IPS-20b (cell line): ENCODE results near the gene CSF3.

Source experiments
- H3K27ac ChIP-seq: one replicate; pipeline ENCODE4 v1.5.1; 2013; ENCODE audit warnings: low read length
- H3K27me3 ChIP-seq: 2 replicates; pipeline ENCODE4 v1.6.1; 2013; ENCODE audit warnings: mild to moderate bottlenecking, low read length, inconsistent platforms; ENCODE audit not compliant: insufficient read depth
- H3K36me3 ChIP-seq: 2 replicates; pipeline ENCODE4 v1.6.1; 2013; ENCODE audit warnings: low read depth, mild to moderate bottlenecking, inconsistent platforms, low read length, moderate library complexity; ENCODE audit not compliant: insufficient read depth
- H3K4me1 ChIP-seq: 2 replicates; pipeline ENCODE4 v1.6.1; 2013; ENCODE audit warnings: mild to moderate bottlenecking, control low read depth, inconsistent platforms, low read length, moderate library complexity; ENCODE audit not compliant: insufficient read depth
- H3K4me3 ChIP-seq: 2 replicates; pipeline ENCODE4 v1.5.1; 2013; ENCODE audit warnings: mild to moderate bottlenecking, low read length, inconsistent platforms
- H3K9ac ChIP-seq: 2 replicates; pipeline ENCODE4 v1.6.1; 2013; ENCODE audit warnings: low read depth, mild to moderate bottlenecking, inconsistent platforms, low read length, moderate library complexity
- H3K9me3 ChIP-seq: 2 replicates; pipeline ENCODE4 v1.6.1; 2013; ENCODE audit warnings: mild to moderate bottlenecking, low read depth, low read length, inconsistent platforms; ENCODE audit not compliant: insufficient read depth

The CSF3 gene

DNA sequence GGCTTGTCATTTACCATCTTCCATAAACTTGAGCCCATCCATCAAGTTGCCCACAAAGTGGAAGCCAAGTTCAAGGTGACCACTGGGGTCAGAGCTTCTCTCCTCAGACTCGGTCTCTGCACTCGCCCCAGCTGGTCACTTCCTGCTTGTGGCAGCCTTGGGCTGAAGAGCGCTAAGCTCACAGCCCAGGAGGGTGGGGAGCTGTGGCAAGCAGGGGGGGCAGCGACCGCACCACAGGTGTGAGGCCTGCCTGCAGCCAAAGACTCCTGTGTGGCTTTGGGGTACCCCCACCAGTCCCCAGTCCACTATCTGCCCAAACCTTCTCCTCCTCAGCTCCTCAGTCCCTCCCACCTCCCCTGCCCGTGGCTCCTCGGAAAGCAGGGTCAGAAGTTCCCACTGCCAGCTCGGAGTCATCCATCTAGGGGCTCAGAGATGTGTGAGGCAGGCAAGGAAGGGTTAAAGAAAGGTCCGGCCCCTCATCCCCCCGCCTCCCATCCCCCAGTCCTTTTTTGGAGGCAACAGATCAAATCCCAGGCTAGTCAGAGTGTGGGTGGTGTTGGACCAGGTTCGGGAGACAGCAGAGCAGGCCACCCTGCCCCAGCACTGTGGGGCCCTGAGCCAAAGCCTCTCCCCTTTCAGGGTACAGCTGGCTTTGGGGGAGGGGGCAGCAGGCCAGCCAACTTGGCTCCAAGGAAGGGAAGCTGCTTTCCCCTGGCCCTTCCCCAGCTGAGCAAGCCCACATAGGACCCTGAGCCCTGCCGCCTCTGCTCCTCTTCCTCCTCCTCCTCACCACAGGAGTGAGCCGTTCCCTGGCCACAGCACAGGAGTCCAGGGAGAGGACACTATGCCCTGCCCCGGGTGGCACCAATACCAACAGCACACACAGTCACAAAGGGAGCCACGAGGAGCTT is 3.2 kb downstream of the CSF3 start:
- Histone ChIP-seq H3K4me1 (peaks cover 16% of the 10 kb centered on the region; the same call in 1 of the 2 replicates), H3K9ac (peak overlapping the region; percentile 57), H3K27me3 (no peaks in the 10 kb centered on the region), H3K27ac (peak overlapping the region; percentile 82), H3K9me3 (no peaks in the 10 kb centered on the region), H3K4me3 (peak overlapping the region; percentile 36; the same call in 1 of the 2 replicates), H3K36me3 (peaks cover 42% of the 10 kb centered on the region)

GRCh38 chr17:40019140-40019991 is 4.1 kb downstream of the CSF3 start:
- H3K4me3 ChIP-seq = peak overlapping the region; percentile 36; the same call in 1 of the 2 replicates
- H3K9ac ChIP-seq = peak overlapping the region; percentile 57

DNA sequence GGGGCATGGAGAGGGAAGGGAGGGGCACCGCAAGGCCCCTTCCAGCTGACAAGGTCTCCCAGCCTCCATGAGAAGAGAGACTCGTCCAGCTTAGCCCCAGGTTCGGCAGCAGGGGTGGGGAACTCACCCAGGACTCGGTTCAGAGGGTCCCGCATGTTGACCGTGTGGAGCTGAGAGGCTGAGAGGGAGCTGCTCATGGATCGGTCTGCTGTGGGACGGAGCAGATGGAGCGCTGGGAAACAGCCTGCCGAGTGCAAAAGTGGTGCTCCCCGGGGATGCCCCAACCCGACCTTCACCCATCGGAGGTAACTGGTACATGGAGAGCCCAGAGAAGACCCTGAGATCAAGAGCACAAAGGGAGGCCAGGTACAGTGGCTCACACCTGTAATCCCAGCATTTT is 4.9 kb downstream of the CSF3 start:
- peaks cover 13% of the 10 kb centered on the region; the same call in 1 of the 2 replicates for H3K4me1 ChIP-seq
- no peaks in the 10 kb centered on the region for H3K9me3 ChIP-seq
- no peak overlapping the region for H3K27ac ChIP-seq
- H3K9ac ChIP-seq = no peak overlapping the region
- no peaks in the 10 kb centered on the region for H3K27me3 ChIP-seq
- H3K4me3 ChIP-seq = no peak overlapping the region
- H3K36me3 ChIP-seq = peaks cover 52% of the 10 kb centered on the region

More at GRCh38 chr17:40019140-40019991, 4.1 kb downstream of the CSF3 start:
- H3K27ac ChIP-seq = peak overlapping the region; percentile 82
- peaks cover 46% of the 10 kb centered on the region for H3K36me3 ChIP-seq
- H3K27me3 ChIP-seq = no peaks in the 10 kb centered on the region
- H3K4me1 ChIP-seq = peaks cover 15% of the 10 kb centered on the region; the same call in 1 of the 2 replicates
- H3K9me3 ChIP-seq = no peaks in the 10 kb centered on the region

DNA sequence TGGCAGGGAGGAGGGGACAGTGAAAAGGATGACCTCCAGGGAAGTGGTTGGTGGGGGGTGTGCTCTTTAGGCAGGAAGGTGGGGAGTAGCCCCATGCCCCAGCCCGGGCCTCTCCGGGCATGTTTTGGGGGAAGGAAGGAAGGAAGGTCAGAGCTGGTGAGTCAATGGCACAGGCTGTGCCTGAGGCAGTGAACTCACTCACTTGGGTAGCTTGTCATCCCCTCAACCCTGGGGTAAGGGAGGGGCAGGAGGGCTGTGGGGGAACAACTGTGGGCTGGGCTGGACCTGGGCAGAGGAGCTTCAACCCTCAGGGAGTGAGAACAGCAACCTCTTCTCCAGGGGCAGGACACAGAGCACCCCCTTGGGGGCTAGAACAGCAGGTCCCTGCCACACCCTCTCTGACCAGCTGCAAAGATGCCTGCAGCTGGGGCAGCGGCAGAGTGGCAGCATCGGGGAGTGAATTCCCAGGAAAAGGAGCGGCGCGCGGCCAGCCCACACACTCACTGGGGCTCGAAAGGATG is 6.3 kb downstream of the CSF3 start:
- Histone ChIP-seq H3K27me3 (no peaks in the 10 kb centered on the region), H3K4me1 (peaks cover 13% of the 10 kb centered on the region; the same call in 1 of the 2 replicates), H3K36me3 (peaks cover 66% of the 10 kb centered on the region), H3K9me3 (no peaks in the 10 kb centered on the region), H3K4me3 (no peak overlapping the region), H3K27ac (no peak overlapping the region), H3K9ac (no peak overlapping the region)

- H3K27me3 ChIP-seq = no peaks in the 10 kb centered on the region
- H3K27ac ChIP-seq = no peak overlapping the region
- peaks cover 69% of the 10 kb centered on the region for H3K36me3 ChIP-seq
- no peak overlapping the region for H3K4me3 ChIP-seq
- H3K9me3 ChIP-seq = no peaks in the 10 kb centered on the region
- peaks cover 13% of the 10 kb centered on the region; the same call in 1 of the 2 replicates for H3K4me1 ChIP-seq
- no peak overlapping the region for H3K9ac ChIP-seq
These were observed 7.3 kb downstream of the CSF3 start for GRCh38 chr17:40022497-40022896.

- no peaks in the 10 kb centered on the region for H3K27me3 ChIP-seq
- peaks cover 74% of the 10 kb centered on the region for H3K36me3 ChIP-seq
- H3K9me3 ChIP-seq = no peaks in the 10 kb centered on the region
- H3K27ac ChIP-seq = no peak overlapping the region
- no peak overlapping the region for H3K9ac ChIP-seq
- peaks cover 12% of the 10 kb centered on the region; the same call in 1 of the 2 replicates for H3K4me1 ChIP-seq
- no peak overlapping the region for H3K4me3 ChIP-seq
These were observed 7.8 kb downstream of the CSF3 start for GRCh38 chr17:40022961-40023541.

DNA sequence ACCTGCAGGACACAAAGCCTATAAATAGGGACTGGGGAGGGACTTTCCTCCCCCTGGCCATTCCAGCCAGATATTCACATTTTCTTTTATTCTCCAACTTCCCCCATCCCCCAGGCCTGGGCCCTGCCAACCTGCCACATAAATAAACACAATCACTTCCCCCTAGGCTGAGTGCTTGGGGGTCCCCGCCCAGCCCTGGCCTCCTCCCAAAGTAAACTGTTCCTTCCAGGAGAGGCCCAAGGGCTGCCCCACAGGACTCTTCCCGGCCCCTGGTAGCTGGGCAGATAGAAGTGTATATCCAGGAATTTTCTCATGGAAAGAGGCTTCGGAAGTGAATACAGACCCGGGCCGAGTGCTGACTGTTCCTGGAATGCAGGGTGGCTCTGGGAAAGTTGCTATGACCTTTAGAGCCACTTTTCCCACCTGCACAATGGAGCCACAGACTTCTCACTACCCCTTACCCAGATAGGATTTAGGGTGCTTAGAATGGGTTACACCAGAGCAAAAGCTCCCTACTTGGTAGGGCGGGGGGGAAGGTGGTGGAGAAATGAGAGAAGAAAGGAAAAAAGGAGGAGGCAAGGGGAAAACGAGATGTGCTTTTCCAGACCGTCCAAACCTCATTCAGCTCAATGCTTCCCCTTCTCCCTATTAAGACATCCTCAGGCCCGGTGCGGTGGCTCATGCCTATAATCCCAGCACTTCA is 8.5 kb downstream of the CSF3 start:
- Histone ChIP-seq H3K36me3 (peaks cover 79% of the 10 kb centered on the region), H3K9ac (no peak overlapping the region), H3K27ac (no peak overlapping the region), H3K4me1 (peaks cover 7% of the 10 kb centered on the region; the same call in 1 of the 2 replicates), H3K9me3 (no peaks in the 10 kb centered on the region), H3K27me3 (no peaks in the 10 kb centered on the region), H3K4me3 (no peak overlapping the region)

- Histone ChIP-seq H3K27ac (no peak overlapping the region), H3K36me3 (peaks cover 80% of the 10 kb centered on the region), H3K27me3 (no peaks in the 10 kb centered on the region), H3K9me3 (no peaks in the 10 kb centered on the region), H3K4me3 (no peak overlapping the region), H3K4me1 (no peaks in the 10 kb centered on the region), H3K9ac (no peak overlapping the region)
These were observed 9.7 kb downstream of the CSF3 start for GRCh38 chr17:40024901-40025300.

DNA sequence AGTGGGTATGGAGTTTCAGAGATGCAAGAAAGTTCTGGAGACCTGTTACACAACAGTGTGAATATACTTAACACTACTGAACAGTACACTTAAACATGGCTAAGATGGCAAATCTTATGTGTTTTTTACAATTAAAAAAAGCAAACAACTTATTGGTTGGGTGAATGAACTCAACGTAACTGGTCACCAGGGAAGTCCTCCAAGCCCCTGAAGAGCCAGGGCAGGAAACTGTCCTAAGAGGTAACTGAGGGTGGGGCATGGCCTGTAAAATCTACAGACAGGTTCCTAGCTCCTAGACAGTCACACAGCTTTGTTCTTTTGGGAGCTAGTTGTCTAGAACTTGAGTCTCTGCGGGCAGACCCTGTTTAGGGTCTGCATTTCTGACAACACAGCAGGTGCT is 10.3 kb downstream of the CSF3 start:
- no peak overlapping the region for H3K27ac ChIP-seq
- no peaks in the 10 kb centered on the region for H3K27me3 ChIP-seq
- peaks cover 77% of the 10 kb centered on the region for H3K36me3 ChIP-seq
- H3K9ac ChIP-seq = no peak overlapping the region
- no peaks in the 10 kb centered on the region for H3K9me3 ChIP-seq
- H3K4me3 ChIP-seq = no peak overlapping the region
- no peaks in the 10 kb centered on the region for H3K4me1 ChIP-seq

DNA sequence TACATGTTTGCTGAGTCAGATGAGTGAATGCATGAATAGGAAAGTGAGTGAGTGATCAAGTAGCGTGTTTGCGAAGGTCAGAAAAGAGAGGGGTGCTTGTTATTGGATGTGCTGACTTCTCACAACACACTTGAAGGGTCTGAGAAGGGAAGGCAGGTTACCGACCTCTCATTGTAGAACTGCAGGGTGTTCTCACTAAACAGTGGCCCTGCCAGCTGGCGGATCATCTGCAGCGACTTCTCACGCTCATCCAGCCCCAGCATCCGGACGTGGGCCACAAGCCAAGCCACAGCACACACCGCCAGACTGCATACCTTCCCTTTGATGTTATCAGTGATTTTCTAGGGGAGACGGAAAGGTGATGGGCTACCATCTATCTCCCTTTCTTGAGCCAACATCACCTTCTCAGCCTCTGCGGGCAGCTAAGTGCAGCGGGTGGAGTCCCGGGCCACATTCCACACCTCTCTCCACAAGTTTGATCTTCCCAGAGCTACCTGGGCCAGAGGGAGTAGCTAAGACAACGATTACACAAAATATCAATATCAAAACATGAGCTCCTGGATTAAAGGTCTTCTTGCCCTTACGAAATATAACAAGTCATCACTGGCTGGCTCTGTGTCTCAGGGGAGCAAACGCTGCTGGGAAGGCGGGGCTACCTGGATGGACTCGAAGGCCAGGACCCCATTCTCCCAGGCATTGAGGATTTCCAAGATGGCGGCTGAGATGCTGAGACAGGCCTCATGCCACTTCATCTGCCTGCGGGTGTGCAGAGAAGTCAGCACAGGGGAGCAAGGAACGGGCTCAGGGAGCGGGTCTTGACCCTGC is 11.0 kb downstream of the CSF3 start:
- Histone ChIP-seq H3K9ac (no peak overlapping the region), H3K27ac (no peak overlapping the region), H3K4me3 (no peak overlapping the region), H3K36me3 (peaks cover 80% of the 10 kb centered on the region), H3K4me1 (no peaks in the 10 kb centered on the region), H3K27me3 (no peaks in the 10 kb centered on the region), H3K9me3 (no peaks in the 10 kb centered on the region)
